Measurements from ENCODE around the gene HSD3B7.

Gene HSD3B7

DNA sequence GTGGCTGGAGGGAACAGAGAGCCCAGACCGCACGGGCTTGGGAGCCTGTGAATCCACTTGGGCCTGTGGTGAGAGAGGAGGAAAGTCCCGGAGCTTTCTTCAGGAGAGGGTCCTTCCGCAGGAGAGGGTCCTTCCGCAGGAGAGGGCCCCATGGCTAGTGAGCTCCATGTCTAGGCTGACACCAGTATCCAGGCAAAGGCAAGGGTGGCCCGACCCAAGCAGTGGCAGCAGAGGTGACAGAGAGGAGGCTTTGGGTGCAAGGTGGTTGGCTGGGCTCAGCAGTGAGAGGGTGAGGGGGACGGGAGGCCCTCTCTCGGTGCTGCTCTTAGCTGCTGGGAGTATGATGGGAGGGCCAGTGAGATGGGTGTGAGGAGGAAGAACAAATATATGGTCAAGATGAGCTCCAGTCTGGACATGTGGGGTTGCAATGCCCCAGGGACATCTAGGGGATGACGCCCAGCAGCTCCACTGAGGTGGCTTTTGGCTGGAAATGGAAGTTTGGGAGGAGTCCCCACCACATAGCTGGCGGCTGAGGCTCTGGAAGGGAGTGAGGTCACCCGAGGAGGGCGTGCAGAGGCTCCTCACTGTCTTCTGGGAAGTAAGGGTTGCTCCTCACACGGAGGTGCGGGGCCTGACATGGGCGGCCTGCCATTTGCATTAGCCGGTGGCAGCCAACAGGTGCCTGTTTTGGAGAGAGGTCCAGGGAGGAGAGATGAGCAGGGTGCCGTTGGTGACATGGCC lies 2.3 kb upstream of the HSD3B7 start:
- no peak for DNase-seq (ENCODE audit: low read depth in 2 of 2)

DNA sequence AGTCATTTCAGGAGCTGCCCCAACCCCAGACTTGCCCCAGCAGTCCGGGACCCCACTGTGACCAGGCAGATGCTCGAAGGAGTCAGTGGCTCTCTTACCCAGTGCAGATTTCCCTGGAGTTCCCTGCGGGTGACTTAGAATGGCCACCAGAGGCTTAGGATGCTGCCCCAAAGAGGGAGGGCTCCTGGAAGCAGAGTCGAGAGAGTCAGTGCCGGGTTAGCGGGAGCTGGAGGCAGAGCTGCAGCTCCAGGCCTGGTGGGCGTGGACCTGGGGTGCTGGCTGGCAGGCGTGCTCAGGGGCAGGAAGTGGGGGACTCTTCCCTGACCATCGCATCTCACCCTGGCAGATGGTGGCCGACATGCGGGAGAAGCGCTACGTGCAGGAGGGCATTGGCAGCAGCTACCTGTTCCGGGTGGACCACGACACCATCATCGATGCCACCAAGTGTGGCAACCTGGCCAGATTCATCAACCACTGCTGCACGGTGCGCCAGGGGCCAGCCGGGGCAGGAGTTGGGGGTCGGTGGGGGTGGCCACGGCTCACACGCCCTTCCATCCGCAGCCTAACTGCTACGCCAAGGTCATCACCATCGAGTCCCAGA lies 1.6 kb upstream of the HSD3B7 start:
- DNase-seq (ENCODE audit: low read depth in 2 of 2): no peak

DNA sequence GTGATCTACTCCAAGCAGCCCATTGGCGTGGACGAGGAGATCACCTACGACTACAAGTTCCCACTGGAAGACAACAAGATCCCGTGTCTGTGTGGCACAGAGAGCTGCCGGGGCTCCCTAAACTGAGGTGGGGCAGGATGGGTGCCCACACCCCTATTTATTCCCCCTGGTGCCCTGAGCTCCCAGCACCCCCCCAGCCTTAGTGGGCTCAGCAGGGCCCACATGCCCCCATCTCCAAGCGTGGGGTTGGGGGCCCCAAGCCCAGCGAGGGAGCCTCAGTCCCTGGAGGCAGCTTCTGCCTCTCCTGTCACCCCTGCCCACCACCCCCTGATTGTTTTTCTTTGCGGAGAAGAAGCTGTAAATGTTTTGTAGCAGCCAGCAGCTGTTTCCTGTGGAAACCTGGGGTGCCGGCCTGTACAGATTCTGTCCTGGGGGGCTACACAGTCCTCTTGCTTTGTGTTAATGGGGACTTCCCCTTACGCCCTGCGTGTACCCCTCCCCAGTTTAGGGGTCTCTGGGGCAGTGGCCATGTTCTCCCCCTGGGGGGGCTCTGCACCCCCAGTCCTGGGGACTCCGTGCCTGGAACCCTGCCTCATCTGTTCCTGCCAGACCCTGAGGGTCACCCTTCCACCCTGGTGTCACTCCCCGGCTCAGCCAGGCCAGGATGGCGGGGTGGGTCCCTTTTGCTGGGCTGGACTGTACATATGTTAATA lies 953 bp upstream of the HSD3B7 start:
- DNase-seq (ENCODE audit: low read depth in 2 of 2): no peak

- DNase-seq (ENCODE audit: low read depth in 2 of 2): no peak
Measured at GRCh38 chr16:30985401-30986128, 558 bp downstream of the HSD3B7 start.

- DNase-seq (ENCODE audit: low read depth in 2 of 2): no peak
Measured at GRCh38 chr16:30986129-30986991, 1.4 kb downstream of the HSD3B7 start.

DNA sequence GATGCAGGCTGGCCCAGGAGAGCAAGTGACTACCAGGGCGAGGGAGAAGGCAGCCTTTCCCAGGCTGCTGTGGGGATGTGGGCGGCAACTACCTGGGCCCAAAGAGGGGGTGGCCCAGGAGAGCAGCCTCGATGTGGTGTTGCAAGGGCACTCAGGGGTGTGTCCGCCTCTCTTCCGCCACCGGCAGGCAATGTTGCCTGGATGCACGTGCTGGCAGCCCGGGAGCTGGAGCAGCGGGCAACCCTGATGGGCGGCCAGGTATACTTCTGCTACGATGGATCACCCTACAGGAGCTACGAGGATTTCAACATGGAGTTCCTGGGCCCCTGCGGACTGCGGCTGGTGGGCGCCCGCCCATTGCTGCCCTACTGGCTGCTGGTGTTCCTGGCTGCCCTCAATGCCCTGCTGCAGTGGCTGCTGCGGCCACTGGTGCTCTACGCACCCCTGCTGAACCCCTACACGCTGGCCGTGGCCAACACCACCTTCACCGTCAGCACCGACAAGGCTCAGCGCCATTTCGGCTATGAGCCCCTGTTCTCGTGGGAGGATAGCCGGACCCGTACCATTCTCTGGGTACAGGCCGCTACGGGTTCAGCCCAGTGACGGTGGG lies 2.7 kb downstream of the HSD3B7 start:
- no peak for DNase-seq (ENCODE audit: low read depth in 2 of 2)

DNA sequence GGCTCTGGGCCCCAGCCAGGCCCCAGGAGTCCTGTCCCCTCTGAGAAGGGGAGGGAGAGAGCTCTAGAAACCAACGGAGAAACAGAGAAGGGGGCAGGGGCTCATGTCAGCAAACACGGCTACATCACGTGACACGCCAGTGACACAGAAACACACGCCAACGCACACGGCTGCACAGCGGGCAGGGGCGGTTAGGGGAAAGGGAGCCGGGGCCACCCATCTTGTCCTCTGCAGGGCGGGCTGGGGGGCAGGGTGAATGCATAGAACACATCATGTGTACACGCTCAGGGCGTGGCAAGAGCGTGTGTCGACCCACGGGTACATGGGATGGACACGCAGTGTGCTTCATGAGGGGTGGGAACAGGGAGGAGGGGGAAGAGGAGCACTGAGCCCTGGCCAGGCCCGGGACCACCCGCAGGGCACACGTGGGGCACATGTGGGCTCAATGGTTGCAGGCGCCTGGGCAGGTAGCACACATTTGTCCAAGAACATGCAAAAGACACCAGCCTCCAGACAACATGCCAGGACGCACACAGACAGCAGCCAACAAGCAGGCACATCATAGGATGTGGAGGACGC lies 4.6 kb downstream of the HSD3B7 start:
- DNase-seq (ENCODE audit: low read depth in 2 of 2): no peak

DNA sequence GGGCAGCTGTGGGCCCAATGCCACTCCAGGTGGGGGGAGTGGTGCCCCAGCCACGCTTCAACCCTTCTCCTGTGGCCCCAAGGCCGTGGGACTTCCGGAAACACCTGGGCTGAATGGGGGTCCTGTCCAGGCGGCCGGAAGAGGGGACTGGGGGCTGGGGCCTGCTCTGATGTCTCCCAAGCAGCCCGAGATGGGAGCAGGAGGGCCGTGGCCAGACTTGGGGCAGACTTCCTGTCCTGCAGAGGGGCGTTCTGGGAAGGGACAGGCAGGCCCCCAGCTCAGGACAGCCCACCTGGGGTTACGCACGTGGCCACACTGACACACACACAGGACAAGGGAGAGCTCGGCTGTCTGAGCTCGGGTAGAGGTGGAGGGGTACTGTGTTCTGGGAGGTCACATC lies 5.1 kb downstream of the HSD3B7 start:
- no peak for DNase-seq (ENCODE audit: low read depth in 2 of 2)

- no peak for DNase-seq (ENCODE audit: low read depth in 2 of 2)
Measured at GRCh38 chr16:30991052-30991451, 6.0 kb downstream of the HSD3B7 start.

DNA sequence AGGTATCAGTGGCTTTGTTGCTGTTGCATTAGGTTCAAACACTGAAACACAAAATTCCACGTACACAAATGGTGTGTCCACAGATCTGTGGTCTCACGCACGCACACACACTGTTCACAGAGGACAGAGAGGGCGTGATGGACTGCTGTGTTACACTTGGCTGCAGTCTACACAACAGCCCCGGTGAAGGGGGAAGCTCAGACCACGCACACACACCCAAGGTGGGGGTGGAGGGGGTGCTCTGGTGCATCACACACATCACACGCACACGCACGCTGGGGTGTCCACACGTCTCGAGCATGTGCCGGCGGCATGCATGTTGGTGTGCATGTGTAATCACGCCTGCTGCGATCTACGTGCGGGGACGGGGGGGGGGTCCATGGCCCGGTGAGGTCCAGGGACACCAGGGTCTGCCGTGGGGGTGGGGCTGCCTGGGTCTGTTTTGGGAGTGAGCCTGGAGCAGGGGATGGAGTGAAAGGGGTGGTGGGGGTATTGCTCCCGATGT lies 7.3 kb downstream of the HSD3B7 start:
- no peak for DNase-seq (ENCODE audit: low read depth in 2 of 2)

DNA sequence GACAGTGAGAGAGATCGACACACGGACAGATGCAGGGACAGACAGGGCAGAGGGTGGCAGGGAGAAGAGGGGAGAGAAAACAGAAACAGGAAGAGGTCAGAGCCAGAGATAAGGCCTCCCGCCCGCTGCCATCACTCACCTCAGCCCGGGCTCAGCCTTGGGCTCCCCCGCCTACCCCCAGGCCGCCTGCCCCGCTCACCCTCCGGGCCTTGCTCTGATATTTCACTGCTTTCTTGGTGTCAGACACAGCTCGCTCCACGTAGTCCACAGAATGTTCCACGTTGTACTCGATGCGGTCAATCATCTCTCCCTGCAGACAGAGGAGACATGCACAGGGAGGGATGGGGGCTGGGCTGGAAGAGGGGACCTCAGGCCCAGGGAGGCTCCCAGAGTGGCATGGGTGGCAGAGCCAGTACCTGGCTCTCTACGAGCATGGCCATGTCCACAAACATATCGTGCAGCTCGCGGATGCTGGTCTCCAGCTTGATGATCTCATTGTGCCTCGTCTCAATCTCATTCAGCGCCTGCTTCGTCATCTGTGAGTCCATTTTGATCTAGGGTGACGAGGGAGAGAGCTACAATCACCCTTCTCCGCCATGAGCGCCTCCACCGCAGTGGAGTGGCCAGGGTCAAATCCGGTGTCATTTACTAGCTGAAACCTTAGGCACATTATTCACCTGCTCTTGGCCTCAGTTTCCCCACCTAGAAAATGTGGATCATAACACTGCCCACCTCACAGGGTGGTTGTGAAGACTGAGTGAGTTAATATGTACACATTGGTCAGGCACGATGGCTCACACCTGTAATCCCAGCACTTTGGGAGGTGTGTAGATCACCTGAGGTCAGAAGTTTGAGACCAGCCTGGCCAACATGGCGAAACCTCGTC lies 8.2 kb downstream of the HSD3B7 start:
- DNase-seq (ENCODE audit: low read depth in 2 of 2): no peak

GRCh38 chr16:30995927-30996323 lies 10.9 kb downstream of the HSD3B7 start:
- DNase-seq (ENCODE audit: low read depth in 2 of 2): no peak

GRCh38 chr16:30996324-30996984 lies 11.4 kb downstream of the HSD3B7 start:
- no peak for DNase-seq (ENCODE audit: low read depth in 2 of 2)

GRCh38 chr16:30996985-30997724 lies 12.1 kb downstream of the HSD3B7 start:
- DNase-seq (ENCODE audit: low read depth in 2 of 2): peak; percentile 73 to 74

DNA sequence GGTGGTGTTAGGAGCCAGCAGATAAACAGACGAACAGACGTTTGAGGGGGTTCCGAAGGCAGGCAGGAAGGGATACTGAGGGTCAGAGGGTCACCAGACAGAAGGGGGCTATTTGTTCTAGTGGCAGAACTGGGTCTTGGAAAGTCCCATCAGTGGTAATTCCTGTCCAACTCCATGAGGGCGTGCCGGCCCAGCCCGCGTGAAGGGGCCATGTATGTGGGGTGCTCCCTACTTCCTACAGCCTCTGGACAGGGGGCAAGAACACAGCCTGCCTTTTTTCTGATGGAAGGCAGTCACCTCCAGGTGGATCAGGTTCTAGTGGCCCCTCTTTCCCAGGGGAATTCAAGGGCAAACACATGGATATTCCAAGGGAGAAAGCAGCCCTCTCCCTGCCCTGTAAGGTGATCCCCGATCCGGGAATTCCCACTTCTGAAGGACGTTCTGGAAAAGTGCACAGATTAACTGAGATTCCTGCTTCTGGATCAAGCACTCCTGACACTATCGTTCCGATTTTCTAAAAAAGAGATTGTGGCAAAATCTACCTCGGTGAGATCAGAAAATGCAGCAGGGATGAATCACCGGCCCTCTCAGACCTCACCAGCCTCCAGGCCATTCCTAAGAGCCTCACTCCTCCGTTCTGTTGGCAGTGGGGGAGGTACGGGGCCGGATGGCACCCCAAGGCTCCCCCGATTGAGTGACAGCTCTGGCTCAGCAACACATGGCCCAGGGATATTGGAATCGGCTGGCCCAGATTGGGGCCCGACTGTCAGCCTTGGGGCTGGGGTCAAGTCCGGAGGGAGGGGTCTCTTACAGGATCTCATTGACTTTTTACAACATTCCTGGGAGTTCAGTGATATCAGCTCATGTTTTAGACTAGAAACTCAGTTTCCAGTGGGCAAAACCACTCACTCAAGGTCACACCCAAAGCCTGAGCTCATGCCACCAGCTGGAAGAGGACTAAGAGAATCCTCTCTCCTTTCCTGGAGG lies 13.0 kb downstream of the HSD3B7 start:
- DNase-seq (ENCODE audit: low read depth in 2 of 2): no peak

DNA sequence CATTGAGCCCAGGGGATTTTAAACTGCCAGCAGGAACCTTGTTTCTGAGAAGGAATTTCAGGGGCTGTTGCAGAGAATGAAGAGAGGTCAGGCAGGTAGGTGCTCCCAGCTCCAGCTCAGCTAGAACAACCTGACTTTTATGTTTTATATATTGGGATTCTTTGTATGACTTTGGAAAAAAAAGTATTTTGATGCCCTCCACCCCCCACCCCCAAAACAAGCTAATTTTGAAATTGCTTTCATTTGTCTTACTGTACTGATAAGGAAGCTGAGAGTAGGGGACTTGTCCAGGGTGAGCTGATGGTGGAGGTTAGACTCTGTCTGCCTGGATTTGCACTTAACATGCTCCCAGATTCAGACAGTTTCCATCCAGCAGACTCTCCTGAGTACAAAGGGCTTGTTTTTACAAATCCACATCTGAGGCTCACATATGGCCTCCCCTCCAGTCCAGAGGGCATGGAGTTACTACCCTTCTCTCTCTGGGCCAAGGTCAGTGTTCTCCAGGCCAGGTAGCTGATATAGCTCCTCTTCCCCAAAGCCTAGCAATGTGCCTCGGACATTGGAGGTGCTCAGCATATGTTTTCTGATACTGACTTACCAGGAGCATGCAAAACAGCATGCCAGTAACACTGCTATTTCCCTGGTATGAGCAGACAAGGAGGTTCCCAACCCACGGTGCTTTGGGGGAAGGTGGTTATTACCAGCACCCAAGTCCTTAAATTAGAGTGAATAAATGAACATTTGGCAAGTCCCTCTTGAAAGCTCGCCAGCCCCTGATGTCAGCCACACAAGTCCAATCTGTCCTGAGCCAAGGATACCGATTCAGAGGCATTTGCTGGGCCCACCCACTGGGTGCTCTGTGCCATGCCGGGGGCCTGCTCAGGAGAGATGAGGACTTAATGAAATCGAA lies 14.1 kb downstream of the HSD3B7 start:
- DNase-seq (ENCODE audit: low read depth in 2 of 2): no peak

Data from stimulated activated CD8-positive, alpha-beta memory T cell treated with anti-CD3 and anti-CD28 coated beads, Interleukin-15, amount 100 ng/mL, for 48 hours (primary cell).